ENCODE data around the gene HIPK1. TPM values are rescaled to one million over a fixed set of nuclear protein-coding genes. Genes with fewer than 3 reads are reported as not detected.
A peak's percentile ranks its signal among the peaks of the same experiment; 100 is the strongest.

HIPK1 gene
- total and polyA plus RNA-seq, 4 donors, result 10.9 to 87.2 (median 54.5) TPM

DNA sequence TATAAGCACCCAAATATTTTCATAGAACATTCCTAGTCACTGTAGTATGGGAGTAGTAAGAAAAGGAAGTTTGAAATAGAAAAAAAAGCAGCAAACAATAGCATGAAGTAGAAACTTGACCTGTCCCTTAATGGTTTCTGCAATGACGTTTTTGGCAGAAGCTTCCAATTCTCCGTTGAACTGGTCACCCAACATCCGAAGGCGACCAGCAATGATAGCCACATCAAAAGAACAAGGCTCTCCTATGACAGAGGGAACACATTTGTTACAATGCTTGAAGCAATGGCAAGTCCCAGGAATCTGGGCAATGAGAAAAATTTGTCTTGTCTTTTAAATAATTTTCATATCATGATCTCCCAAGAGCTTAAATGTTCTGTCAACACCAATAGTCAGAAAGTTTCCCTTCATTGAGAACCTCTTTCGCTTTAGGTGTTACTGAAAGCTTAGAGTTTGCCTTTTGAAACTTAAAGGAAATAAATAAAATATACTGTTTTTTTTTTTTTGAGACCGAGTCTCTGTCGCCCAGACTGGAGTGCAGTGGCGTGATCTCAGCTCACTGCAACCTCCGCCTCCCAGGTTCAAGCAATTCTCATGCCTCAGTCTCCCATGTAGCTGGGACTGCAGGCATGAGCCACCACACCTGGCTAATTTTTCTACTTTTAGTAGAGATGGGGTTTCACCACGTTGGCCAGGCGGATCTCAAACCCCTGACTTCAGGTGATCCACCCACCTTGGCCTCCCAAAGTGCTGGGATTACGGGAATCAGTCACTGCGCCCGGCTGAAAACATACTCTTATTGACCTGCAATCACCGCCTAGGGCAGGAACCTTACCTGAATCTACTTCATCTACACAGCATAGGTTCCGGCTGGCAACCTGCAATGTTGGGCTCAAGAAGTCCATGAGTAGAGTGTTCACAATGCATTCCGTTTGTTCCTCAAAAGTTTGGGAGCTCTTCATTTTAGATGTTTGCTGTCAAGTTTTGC lies 42.4 kb upstream of the HIPK1 start:
- Histone ChIP-seq H3K9ac (ENCODE audit: insufficient read depth in 1 of 2, low read length in 2 of 2) (no peak overlapping the region), H3K27ac (ENCODE audit: low read depth in 1 of 2, low read length in 1 of 2) (peak overlapping the region in 1 of 2 donors; percentile 63), H3K4me3 (no peak overlapping the region), H3K27me3 (ENCODE audit: control insufficient read depth in 3 of 3, insufficient read depth in 3 of 3, low read length in 2 of 3) (no peaks in the 10 kb centered on the region), H3K36me3 (ENCODE audit: control insufficient read depth in 4 of 4, insufficient read depth in 4 of 4, low read length in 4 of 4) (no peaks in the 10 kb centered on the region), H3K9me3 (ENCODE audit: control insufficient read depth in 4 of 4, insufficient read depth in 3 of 4, low read length in 3 of 4) (no peaks in the 10 kb centered on the region), H3K4me1 (ENCODE audit: control insufficient read depth in 5 of 5, insufficient read depth in 5 of 5, low read length in 5 of 5) (no peaks in the 10 kb centered on the region)
- ATAC-seq (ENCODE audit: insufficient read depth, low FRiP score) (no peak), DNase-seq (no peak)
- 70 to 71% methylated on average over 17 of the region's 17 CpGs for WGBS, 2 donors
- TF ChIP-seq, protein P1, sequence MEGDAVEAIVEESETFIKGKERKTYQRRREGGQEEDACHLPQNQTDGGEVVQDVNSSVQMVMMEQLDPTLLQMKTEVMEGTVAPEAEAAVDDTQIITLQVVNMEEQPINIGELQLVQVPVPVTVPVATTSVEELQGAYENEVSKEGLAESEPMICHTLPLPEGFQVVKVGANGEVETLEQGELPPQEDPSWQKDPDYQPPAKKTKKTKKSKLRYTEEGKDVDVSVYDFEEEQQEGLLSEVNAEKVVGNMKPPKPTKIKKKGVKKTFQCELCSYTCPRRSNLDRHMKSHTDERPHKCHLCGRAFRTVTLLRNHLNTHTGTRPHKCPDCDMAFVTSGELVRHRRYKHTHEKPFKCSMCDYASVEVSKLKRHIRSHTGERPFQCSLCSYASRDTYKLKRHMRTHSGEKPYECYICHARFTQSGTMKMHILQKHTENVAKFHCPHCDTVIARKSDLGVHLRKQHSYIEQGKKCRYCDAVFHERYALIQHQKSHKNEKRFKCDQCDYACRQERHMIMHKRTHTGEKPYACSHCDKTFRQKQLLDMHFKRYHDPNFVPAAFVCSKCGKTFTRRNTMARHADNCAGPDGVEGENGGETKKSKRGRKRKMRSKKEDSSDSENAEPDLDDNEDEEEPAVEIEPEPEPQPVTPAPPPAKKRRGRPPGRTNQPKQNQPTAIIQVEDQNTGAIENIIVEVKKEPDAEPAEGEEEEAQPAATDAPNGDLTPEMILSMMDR (IDR thresholded peaks at IDR 0.05; ENCODE audit: control extremely low read depth, extremely low read depth), result no peak

DNA sequence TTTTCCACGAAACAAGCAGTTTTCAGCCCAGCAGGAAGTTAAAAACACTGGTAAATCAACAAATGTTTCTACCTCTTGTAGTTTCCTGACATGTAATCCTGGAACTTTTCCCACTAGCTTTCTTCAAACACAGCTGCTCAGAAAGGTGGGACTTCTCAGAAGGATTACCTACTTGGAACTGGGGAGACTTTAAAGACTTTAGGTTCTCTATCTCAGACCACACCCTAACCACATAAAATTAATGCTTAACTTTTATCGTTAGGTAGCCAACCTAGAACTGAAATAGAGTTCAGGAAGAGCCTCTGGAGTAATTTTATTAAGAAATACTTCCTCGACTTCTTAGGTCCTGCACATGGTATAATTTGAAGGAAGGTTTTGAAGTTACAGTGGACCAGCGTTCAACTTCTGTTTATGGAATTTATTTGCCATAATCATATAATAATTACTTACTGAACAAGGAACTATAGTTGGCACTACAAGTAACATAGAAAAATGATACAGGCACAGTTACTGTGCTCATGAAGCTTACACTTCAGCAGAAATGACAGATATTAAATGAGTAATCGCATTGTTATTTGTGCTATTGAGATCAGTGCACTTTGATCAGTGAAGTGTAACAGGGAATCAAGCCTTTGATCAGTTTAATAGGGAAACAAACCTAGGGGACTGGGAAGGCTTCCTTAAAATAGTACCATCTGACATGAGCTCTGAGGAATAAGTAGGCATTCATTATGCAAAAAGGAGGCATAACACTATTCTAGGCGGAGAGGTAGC lies 41.5 kb upstream of the HIPK1 start, which contains the start of gene BCL2L15:
TSS of gene BCL2L15 (minus strand) at position 180 of the 774 bp plus-strand sequence. CDS start 206 bp downstream, outside the sequence.
- Histone ChIP-seq H3K4me1 (ENCODE audit: control insufficient read depth in 5 of 5, insufficient read depth in 5 of 5, low read length in 5 of 5) (no peaks in the 10 kb centered on the region), H3K27ac (ENCODE audit: low read depth in 1 of 2, low read length in 1 of 2) (peak within 1 kb of the TSS in 1 of 2 donors; percentile 63), H3K36me3 (ENCODE audit: control insufficient read depth in 4 of 4, insufficient read depth in 4 of 4, low read length in 4 of 4) (no peaks in the 10 kb centered on the region), H3K9me3 (ENCODE audit: control insufficient read depth in 4 of 4, insufficient read depth in 3 of 4, low read length in 3 of 4) (no peaks in the 10 kb centered on the region), H3K4me3 (no peak within 1 kb of the TSS), H3K27me3 (ENCODE audit: control insufficient read depth in 3 of 3, insufficient read depth in 3 of 3, low read length in 2 of 3) (no peaks in the 10 kb centered on the region), H3K9ac (ENCODE audit: insufficient read depth in 1 of 2, low read length in 2 of 2) (no peak within 1 kb of the TSS)
- TF ChIP-seq, protein P1 (IDR thresholded peaks at IDR 0.05; ENCODE audit: control extremely low read depth, extremely low read depth), result no peak
- ATAC-seq (ENCODE audit: insufficient read depth, low FRiP score), result peak; percentile 53
- 46 to 62% methylated on average over 6 of the region's 6 CpGs for WGBS, 2 donors
- DNase-seq, result peak in 1 of 3 donors; percentile 22

DNA sequence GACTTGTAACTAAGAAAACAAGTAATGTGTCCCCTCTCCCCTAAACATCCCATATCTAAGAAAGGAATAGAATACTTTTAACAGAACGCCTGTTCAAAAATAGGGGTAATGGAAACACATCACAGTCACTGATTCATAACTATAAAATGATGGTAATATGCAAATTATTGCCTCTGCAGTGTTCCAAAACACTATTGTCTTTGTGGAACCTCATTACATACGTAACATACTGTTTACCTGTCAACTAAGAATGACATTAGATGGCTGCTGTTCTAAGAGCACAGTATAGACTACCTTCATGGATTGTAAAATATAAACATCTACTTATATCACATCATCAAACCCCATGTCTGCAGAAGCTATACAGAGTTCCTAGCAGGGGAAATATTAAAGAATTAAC lies 38.3 kb upstream of the HIPK1 start:
- TF ChIP-seq, protein P1 (IDR thresholded peaks at IDR 0.05; ENCODE audit: control extremely low read depth, extremely low read depth), result no peak
- ATAC-seq (ENCODE audit: insufficient read depth, low FRiP score), result no peak
- Histone ChIP-seq H3K27ac (ENCODE audit: low read depth in 1 of 2, low read length in 1 of 2) (no peak overlapping the region), H3K36me3 (ENCODE audit: control insufficient read depth in 4 of 4, insufficient read depth in 4 of 4, low read length in 4 of 4) (peaks cover under 1 to 8% (median 4%) of the 10 kb centered on the region in 4 donors), H3K27me3 (ENCODE audit: control insufficient read depth in 3 of 3, insufficient read depth in 3 of 3, low read length in 2 of 3) (no peaks in the 10 kb centered on the region), H3K4me1 (ENCODE audit: control insufficient read depth in 5 of 5, insufficient read depth in 5 of 5, low read length in 5 of 5) (no peaks in the 10 kb centered on the region), H3K4me3 (no peak overlapping the region), H3K9ac (ENCODE audit: insufficient read depth in 1 of 2, low read length in 2 of 2) (no peak overlapping the region), H3K9me3 (ENCODE audit: control insufficient read depth in 4 of 4, insufficient read depth in 3 of 4, low read length in 3 of 4) (no peaks in the 10 kb centered on the region)
- DNase-seq, result no peak
- 66 to 75% methylated on average over 2 of the region's 2 CpGs for WGBS, 2 donors

All from lung (tissue), 12 donors.